NB4 (cell line): Measurements from ENCODE around the gene LRTM2.

Experiments
- MYC ChIP-seq: IDR thresholded peaks from 2 replicates; pipeline ENCODE4 v1.6.1; 2011; ENCODE audit warnings: low read depth, low read length
- POLR2A ChIP-seq: IDR thresholded peaks from 2 replicates; pipeline ENCODE4 v1.6.1; 2011; ENCODE audit warnings: mild to moderate bottlenecking; ENCODE audit not compliant: insufficient read length; ENCODE audit errors: extremely low read depth
- TF ChIP-seq, protein P1 (sequence below): IDR thresholded peaks from one replicate; pipeline ENCODE4 v1.5.1; 2012; ENCODE audit warnings: low read depth, low read length
- TF ChIP-seq, protein P2 (sequence below): IDR thresholded peaks from 2 replicates; pipeline ENCODE4 v1.6.1; 2011; ENCODE audit warnings: low read depth, low read length

DNA sequence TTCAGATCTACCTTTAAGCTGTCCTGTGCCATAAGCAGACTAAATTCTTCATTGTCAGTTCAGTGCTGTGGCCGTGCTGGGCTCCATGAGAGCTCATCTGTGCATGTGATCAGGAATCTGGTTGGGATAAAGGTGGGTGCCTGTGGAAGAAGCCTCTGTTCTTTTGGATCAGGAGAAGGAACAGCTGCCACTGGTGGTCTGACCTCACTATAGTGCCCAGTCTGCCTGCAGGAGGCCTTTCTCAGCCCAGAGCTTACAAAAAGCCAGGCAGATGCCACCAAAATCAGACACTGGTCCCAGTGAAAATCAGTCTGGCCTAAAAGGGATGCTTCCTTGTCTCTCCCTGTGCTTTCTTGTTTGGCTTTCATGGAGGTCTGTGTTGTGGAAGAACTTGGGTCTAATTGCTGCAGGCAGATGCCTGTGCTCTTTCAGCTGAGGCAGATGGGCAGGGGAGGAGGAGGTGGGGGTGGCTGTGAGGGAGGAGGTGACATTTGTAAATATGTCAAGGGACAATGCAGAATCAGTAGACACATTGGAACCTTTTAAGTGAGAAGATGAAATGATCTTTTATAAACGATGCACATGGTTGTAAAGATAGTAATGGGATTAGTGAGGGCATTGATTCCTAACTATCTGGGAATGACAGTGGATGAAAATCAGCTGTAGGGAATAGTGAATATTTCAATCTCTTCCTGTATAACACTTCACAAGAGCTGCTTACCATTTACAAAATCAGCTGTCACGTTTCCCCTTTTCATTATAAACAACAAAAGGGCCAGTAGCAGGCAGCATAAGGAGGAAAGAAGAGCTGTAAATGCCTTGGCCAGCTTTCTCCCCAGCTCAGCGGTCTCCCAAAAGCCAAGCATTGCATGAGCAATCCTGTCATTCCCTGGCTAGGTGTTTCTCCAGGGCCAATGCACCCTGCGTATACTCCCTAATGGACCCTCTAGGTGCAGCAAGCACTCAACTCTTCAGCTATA, 53.5 kb downstream of the LRTM2 start:
- TF ChIP-seq, protein P1, sequence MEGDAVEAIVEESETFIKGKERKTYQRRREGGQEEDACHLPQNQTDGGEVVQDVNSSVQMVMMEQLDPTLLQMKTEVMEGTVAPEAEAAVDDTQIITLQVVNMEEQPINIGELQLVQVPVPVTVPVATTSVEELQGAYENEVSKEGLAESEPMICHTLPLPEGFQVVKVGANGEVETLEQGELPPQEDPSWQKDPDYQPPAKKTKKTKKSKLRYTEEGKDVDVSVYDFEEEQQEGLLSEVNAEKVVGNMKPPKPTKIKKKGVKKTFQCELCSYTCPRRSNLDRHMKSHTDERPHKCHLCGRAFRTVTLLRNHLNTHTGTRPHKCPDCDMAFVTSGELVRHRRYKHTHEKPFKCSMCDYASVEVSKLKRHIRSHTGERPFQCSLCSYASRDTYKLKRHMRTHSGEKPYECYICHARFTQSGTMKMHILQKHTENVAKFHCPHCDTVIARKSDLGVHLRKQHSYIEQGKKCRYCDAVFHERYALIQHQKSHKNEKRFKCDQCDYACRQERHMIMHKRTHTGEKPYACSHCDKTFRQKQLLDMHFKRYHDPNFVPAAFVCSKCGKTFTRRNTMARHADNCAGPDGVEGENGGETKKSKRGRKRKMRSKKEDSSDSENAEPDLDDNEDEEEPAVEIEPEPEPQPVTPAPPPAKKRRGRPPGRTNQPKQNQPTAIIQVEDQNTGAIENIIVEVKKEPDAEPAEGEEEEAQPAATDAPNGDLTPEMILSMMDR: no peak
- TF ChIP-seq POLR2A (no peak), MYC (no peak)
- TF ChIP-seq, protein P2, sequence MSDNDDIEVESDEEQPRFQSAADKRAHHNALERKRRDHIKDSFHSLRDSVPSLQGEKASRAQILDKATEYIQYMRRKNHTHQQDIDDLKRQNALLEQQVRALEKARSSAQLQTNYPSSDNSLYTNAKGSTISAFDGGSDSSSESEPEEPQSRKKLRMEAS: no peak
